HepG2 (cell line): ENCODE results near the gene EFNA3. TPM values are rescaled to one million over a fixed set of nuclear protein-coding genes. Genes with fewer than 3 reads are reported as not detected.

Source experiments
- DBP ChIP-seq: sonication (generic); formaldehyde crosslinking; IDR thresholded peaks from 2 replicates; pipeline ENCODE4 v1.4.0; 2020; ENCODE audit warnings: missing genetic modification reagents; ENCODE audit errors: not compliant biosample characterization
- DRAP1 ChIP-seq: IDR thresholded peaks from 2 replicates; pipeline ENCODE4 v1.6.1; 2016; ENCODE audit warnings: missing genetic modification reagents, missing compliant biosample characterization
- KLF11 ChIP-seq: IDR thresholded peaks from 2 replicates; pipeline ENCODE4 v1.6.1; 2016; ENCODE audit warnings: missing compliant biosample characterization
- MXD4 ChIP-seq: IDR thresholded peaks from 2 replicates; pipeline ENCODE4 v1.6.1; 2016; ENCODE audit warnings: mild to moderate bottlenecking, missing biosample characterization, missing genetic modification reagents
- RNF2 ChIP-seq: fragments of 450-650 bp; conservative IDR thresholded peaks from 2 replicates; pipeline ENCODE4 v1.6.1; 2016; ENCODE audit warnings: low read depth
- SP5 ChIP-seq: IDR thresholded peaks from 2 replicates; pipeline ENCODE4 v1.6.1; 2016; ENCODE audit warnings: low read depth, borderline replicate concordance
- TEAD3 ChIP-seq: optimal IDR thresholded peaks from 2 replicates; pipeline ENCODE3; 2016; ENCODE audit warnings: borderline replicate concordance
- ZBTB49 ChIP-seq: sonication (generic); formaldehyde crosslinking; IDR thresholded peaks from 2 replicates; pipeline ENCODE4 v1.4.0; 2020; ENCODE audit warnings: missing genetic modification reagents, borderline replicate concordance
- ZFP82 ChIP-seq: sonication (generic); formaldehyde crosslinking; IDR thresholded peaks from 2 replicates; pipeline ENCODE4 v1.5.1; 2020; ENCODE audit warnings: mild to moderate bottlenecking, missing genetic modification reagents, borderline replicate concordance
- ZKSCAN1 ChIP-seq: fragments of 150-350 bp; IDR thresholded peaks from 2 replicates; pipeline ENCODE4 v1.6.1; 2014; ENCODE audit warnings: low read length
- ZMYM4 ChIP-seq: sonication (generic); formaldehyde crosslinking; IDR thresholded peaks from 2 replicates; pipeline ENCODE4 v1.8.1; 2023; ENCODE audit warnings: mild to moderate bottlenecking, missing genetic modification reagents
- ZNF253 ChIP-seq: sonication (generic); formaldehyde crosslinking; IDR thresholded peaks from 2 replicates; pipeline ENCODE4 v1.8.0; 2022; ENCODE audit warnings: mild to moderate bottlenecking, missing genetic modification reagents, borderline replicate concordance
- ZNF33B ChIP-seq: sonication (generic); formaldehyde crosslinking; IDR thresholded peaks from 2 replicates; pipeline ENCODE4 v1.5.1; 2020; ENCODE audit warnings: mild to moderate bottlenecking, missing genetic modification reagents
- ZNF678 ChIP-seq: sonication (generic); formaldehyde crosslinking; IDR thresholded peaks from 2 replicates; pipeline ENCODE4 v1.4.0; 2020; ENCODE audit warnings: mild to moderate bottlenecking, missing genetic modification reagents
- ZNF773 ChIP-seq: sonication (generic); formaldehyde crosslinking; IDR thresholded peaks from 2 replicates; pipeline ENCODE4 v1.4.0; 2020; ENCODE audit warnings: missing genetic modification reagents, borderline replicate concordance
- polyA plus RNA-seq, 8 experiments: library from polyadenylated mRNA; depleted of rRNA in 3 of 8; stranded (reverse) in 7 of 8; unstranded in 1 of 8; fragments of >200 nt; fragmentation: Illumina TruSeq in 4 of 8; extraction: Trizol in 4 of 8; gene quantifications; 2 replicates each; pipeline versions ENCODE4 v1.2.1 to v1.2.3, GENCODE V29; 2011 to 2016; ENCODE audit warnings: low read depth in 4 of 8, missing spikeins in 1 of 8, mixed read lengths in 1 of 8; ENCODE audit not compliant: insufficient read depth in 1 of 8
- total RNA-seq, 5 experiments: library from RNA; depleted of rRNA; stranded (reverse); fragments of >200 nt; fragmentation: Illumina TruSeq; extraction: Trizol; gene quantifications; 2 replicates each; pipeline ENCODE4 v1.2.3, GENCODE V29; 2016; ENCODE audit warnings: low read depth in 1 of 5
- TF ChIP-seq, protein P1 (sequence below): sonication (generic); formaldehyde crosslinking; IDR thresholded peaks from 2 replicates; pipeline ENCODE4 v1.8.0; 2022; ENCODE audit warnings: missing genetic modification reagents, low read depth, mild to moderate bottlenecking, borderline replicate concordance
- TF ChIP-seq, protein P2 (sequence below): sonication (generic); formaldehyde crosslinking; IDR thresholded peaks from 2 replicates; pipeline ENCODE4 v1.5.0; 2020; ENCODE audit warnings: mild to moderate bottlenecking, missing genetic modification reagents
- TF ChIP-seq, protein P3 (sequence below): sonication (generic); formaldehyde crosslinking; IDR thresholded peaks from 2 replicates; pipeline ENCODE4 v1.5.0; 2020; ENCODE audit warnings: mild to moderate bottlenecking, missing genetic modification reagents, moderate library complexity

The EFNA3 gene
- total and polyA plus RNA-seq, 2 of the 13 experiments (the other 11 are each of a cell fraction or from before 2014, with no cell fraction given): 1.0 to 5.7 TPM

DNA sequence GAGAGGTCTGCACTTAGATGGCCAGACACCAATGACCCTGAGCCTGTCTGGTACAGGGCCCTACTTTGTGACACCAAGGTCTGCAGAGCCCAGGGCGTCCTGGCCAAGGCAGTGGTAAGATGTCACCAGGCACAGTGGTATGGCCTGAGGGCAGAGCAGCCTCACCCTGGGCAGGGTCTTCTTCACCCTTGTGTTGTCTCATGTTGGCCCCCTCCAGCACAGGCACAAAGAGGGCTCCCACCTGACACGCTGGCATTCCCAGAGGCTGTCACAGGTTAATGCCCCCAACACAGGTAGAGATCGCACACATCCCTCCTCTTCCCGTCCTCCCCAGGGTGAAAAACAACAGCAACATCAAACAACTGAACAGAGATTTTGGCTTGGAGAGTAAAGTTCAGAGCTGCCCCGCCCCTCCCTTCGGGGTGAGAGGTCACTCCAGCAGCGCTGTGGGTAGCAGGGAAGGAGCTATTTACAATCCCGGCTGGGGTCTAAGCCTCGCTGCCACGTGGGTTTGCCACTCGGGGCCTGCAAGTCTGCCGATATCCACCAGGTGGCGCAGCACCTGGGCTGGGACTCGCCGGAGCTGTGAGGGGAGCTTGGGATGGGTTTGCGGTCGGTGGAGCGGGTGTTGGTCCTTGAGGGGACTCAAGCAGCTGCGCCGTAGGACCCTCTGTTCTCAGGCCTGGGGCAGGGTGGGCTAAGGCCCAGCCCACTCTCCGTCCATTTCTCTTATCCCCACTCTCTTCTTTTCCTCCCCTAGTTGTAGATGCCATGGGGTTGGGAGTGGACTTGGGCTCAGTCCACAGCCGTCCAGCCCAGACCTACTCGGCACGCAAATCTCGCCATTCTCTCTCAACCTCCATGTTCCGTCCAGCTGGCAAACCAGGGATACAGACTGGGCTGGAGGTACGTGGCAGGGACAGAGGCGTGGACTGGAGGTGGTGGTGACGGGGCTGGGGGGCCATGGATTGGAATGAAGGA is 12.7 kb downstream of the EFNA3 start (continued):
- TF ChIP-seq SP5 (CRISPR knock-in tag) (peak; percentile 94), DBP (no peak), ZNF33B (CRISPR knock-in tag) (no peak), RNF2 (peak; percentile 52; the same call in 1 of the 2 replicates), TEAD3 (CRISPR knock-in tag) (peak; percentile 58), ZFP82 (CRISPR knock-in tag) (peak; percentile 79; the same call in 1 of the 2 replicates), DRAP1 (CRISPR knock-in tag) (0 out of 2 replicates have a peak, but pooled peaks have one; percentile 44), KLF11 (CRISPR knock-in tag) (no peak), ZMYM4 (CRISPR knock-in tag) (peak; percentile 55; the same call in 1 of the 2 replicates), ZNF678 (CRISPR knock-in tag) (no peak), MXD4 (peak; percentile 98), ZKSCAN1 (no peak), ZBTB49 (CRISPR knock-in tag) (no peak), ZNF253 (CRISPR knock-in tag) (no peak), ZNF773 (CRISPR knock-in tag) (no peak)
- TF ChIP-seq, protein P1, sequence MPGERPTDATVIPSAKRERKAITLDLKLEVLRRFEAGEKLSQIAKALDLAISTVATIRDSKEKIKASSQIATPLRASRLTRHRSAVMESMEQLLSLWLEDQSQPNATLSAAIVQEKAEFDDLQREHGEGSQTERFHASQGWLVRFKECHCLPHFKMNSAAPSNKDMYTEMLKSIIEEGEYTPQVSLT (CRISPR knock-in tag): no peak
- TF ChIP-seq, protein P2, sequence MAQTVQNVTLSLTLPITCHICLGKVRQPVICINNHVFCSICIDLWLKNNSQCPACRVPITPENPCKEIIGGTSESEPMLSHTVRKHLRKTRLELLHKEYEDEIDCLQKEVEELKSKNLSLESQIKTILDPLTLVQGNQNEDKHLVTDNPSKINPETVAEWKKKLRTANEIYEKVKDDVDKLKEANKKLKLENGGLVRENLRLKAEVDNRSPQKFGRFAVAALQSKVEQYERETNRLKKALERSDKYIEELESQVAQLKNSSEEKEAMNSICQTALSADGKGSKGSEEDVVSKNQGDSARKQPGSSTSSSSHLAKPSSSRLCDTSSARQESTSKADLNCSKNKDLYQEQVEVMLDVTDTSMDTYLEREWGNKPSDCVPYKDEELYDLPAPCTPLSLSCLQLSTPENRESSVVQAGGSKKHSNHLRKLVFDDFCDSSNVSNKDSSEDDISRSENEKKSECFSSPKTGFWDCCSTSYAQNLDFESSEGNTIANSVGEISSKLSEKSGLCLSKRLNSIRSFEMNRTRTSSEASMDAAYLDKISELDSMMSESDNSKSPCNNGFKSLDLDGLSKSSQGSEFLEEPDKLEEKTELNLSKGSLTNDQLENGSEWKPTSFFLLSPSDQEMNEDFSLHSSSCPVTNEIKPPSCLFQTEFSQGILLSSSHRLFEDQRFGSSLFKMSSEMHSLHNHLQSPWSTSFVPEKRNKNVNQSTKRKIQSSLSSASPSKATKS (CRISPR knock-in tag): no peak
- TF ChIP-seq, protein P3, sequence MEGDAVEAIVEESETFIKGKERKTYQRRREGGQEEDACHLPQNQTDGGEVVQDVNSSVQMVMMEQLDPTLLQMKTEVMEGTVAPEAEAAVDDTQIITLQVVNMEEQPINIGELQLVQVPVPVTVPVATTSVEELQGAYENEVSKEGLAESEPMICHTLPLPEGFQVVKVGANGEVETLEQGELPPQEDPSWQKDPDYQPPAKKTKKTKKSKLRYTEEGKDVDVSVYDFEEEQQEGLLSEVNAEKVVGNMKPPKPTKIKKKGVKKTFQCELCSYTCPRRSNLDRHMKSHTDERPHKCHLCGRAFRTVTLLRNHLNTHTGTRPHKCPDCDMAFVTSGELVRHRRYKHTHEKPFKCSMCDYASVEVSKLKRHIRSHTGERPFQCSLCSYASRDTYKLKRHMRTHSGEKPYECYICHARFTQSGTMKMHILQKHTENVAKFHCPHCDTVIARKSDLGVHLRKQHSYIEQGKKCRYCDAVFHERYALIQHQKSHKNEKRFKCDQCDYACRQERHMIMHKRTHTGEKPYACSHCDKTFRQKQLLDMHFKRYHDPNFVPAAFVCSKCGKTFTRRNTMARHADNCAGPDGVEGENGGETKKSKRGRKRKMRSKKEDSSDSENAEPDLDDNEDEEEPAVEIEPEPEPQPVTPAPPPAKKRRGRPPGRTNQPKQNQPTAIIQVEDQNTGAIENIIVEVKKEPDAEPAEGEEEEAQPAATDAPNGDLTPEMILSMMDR (CRISPR knock-in tag): peak; percentile 98
